PFSK-1 (cell line): ENCODE measurements around the gene LSS.

Experiments used
- FOXP2 ChIP-seq: optimal IDR thresholded peaks from 2 replicates; pipeline ENCODE3; 2011; ENCODE audit warnings: borderline replicate concordance, control low read depth, inconsistent platforms; ENCODE audit not compliant: insufficient read depth; ENCODE audit errors: extremely low read length, extremely low read depth
- POLR2AphosphoS5 ChIP-seq: IDR thresholded peaks from 2 replicates; pipeline ENCODE4 v1.6.1; 2012; ENCODE audit warnings: low read depth, mild to moderate bottlenecking, control low read depth, low read length, moderate library complexity
- REST ChIP-seq, 2 experiments: IDR thresholded peaks; 2 replicates each; pipeline versions ENCODE4 v1.6.1 to v1.8.0; 2011 to 2012; ENCODE audit warnings: low read depth in 2 of 2, low read length in 2 of 2, control low read depth in 1 of 2, inconsistent platforms in 1 of 2, mild to moderate bottlenecking in 1 of 2, moderate library complexity in 1 of 2; ENCODE audit not compliant: insufficient read depth in 1 of 2
- SIN3A ChIP-seq: IDR thresholded peaks from 2 replicates; pipeline ENCODE4 v1.6.1; 2012; ENCODE audit warnings: mild to moderate bottlenecking, low read length, moderate library complexity, borderline replicate concordance; ENCODE audit not compliant: insufficient read depth
- TAF1 ChIP-seq: IDR thresholded peaks from 2 replicates; pipeline ENCODE4 v1.6.1; 2012; ENCODE audit warnings: low read length, control low read depth, borderline replicate concordance; ENCODE audit not compliant: insufficient read depth

GRCh38 chr21:46181953-46182547 lies 46.5 kb downstream of the LSS start:
- TF ChIP-seq POLR2AphosphoS5 = no peak
- TF ChIP-seq REST (IDR thresholded peaks at IDR 0.05; ENCODE audit: insufficient read depth in 1 of 2, low read depth in 2 of 2, low read length in 2 of 2) = no peak
- TF ChIP-seq TAF1 = no peak
- TF ChIP-seq SIN3A = no peak
- TF ChIP-seq FOXP2 = no peak
